ENCODE data around the gene ARRDC5. TPM values are rescaled to one million over a fixed set of nuclear protein-coding genes. Genes with fewer than 3 reads are reported as not detected.
A peak's percentile ranks its signal among the peaks of the same experiment; 100 is the strongest.

The ARRDC5 gene
- total and polyA plus RNA-seq, 2 of the 13 experiments (the other 11 are each of a cell fraction or from before 2014, with no cell fraction given): not detected

DNA sequence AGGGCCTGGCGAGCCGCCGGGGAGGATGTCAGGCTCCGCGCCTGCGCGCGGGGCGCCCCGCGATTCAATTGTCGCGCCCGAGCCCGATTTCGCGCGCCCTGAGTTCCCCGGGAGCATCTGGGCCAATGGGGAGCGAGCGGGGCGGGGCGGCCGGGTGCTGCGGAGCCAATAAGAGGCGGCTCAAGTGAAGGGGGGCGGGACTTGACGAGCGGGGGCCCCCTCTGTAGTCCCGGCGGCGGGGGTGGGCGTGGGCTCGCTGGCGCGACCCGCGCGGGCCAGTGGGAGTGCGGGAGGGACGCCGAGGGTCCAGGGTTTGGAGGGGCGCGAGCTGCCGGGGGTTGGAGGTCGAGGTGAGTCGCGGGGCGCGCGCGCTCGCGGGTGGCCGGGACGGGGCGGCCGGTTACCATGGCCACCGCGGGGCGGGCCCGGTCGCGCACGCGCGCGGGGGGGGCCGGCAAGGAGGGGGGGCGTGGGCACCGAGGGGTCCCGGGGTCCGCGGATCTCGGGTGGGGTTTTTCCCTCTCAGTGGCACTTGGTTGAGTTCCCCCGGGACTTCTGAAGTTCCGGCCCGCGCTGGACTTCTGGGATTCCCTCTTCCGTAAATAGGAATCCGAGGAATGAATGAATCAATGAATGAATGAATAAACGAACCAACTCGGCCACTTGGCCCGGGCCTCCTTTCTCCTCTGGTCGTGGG lies 7.3 kb upstream of the ARRDC5 start (continued):
- TF ChIP-seq, protein P1, sequence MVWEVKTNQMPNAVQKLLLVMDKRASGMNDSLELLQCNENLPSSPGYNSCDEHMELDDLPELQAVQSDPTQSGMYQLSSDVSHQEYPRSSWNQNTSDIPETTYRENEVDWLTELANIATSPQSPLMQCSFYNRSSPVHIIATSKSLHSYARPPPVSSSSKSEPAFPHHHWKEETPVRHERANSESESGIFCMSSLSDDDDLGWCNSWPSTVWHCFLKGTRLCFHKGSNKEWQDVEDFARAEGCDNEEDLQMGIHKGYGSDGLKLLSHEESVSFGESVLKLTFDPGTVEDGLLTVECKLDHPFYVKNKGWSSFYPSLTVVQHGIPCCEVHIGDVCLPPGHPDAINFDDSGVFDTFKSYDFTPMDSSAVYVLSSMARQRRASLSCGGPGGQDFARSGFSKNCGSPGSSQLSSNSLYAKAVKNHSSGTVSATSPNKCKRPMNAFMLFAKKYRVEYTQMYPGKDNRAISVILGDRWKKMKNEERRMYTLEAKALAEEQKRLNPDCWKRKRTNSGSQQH (CRISPR knock-in tag; IDR thresholded peaks at IDR 0.05; ENCODE audit: low read depth): peak; percentile 43; the same call in 1 of the 2 replicates
- TF ChIP-seq GPN1 (CRISPR knock-in tag; IDR thresholded peaks at IDR 0.05; ENCODE audit: borderline replicate concordance) (no peak), RBFOX2 (IDR thresholded peaks at IDR 0.05; ENCODE audit: low read depth, low read length) (no peak; the same call in 1 of the 2 replicates), TFDP2 (CRISPR knock-in tag; IDR thresholded peaks at IDR 0.05) (peak; percentile 97), TCF7L2 (IDR thresholded peaks at IDR 0.05; ENCODE audit: low read depth, low read length) (no peak), ZSCAN30 (CRISPR knock-in tag; IDR thresholded peaks at IDR 0.05) (no peak), THRA (CRISPR knock-in tag; IDR thresholded peaks at IDR 0.05; ENCODE audit: borderline replicate concordance) (no peak), SP140L (CRISPR knock-in tag; IDR thresholded peaks at IDR 0.05; ENCODE audit: borderline replicate concordance) (no peak), ZNF496 (CRISPR knock-in tag; IDR thresholded peaks at IDR 0.05; ENCODE audit: insufficient replicate concordance) (no peak), HES4 (CRISPR knock-in tag; IDR thresholded peaks at IDR 0.05; ENCODE audit: borderline replicate concordance) (no peak), ZNF879 (CRISPR knock-in tag; IDR thresholded peaks at IDR 0.05) (no peak), NFYB (CRISPR knock-in tag; IDR thresholded peaks at IDR 0.05) (peak; percentile 88), PAWR (CRISPR knock-in tag; IDR thresholded peaks at IDR 0.05; ENCODE audit: borderline replicate concordance) (no peak), PRMT3 (CRISPR knock-in tag; IDR thresholded peaks at IDR 0.05; ENCODE audit: borderline replicate concordance, low read depth) (no peak), CENPT (CRISPR knock-in tag; IDR thresholded peaks at IDR 0.05; ENCODE audit: low read depth) (0 out of 2 replicates have a peak, but pooled peaks have one; percentile 60), GABPB1 (CRISPR knock-in tag; IDR thresholded peaks at IDR 0.05) (peak; percentile 58), TIGD3 (CRISPR knock-in tag; IDR thresholded peaks at IDR 0.05; ENCODE audit: borderline replicate concordance) (no peak), ZSCAN21 (CRISPR knock-in tag; IDR thresholded peaks at IDR 0.05; ENCODE audit: borderline replicate concordance) (peak; percentile 61; the same call in 1 of the 2 replicates), NFIC (IDR thresholded peaks at IDR 0.05; ENCODE audit: low read length) (no peak)
